ENCODE results near the gene RAD54L2.

DNA sequence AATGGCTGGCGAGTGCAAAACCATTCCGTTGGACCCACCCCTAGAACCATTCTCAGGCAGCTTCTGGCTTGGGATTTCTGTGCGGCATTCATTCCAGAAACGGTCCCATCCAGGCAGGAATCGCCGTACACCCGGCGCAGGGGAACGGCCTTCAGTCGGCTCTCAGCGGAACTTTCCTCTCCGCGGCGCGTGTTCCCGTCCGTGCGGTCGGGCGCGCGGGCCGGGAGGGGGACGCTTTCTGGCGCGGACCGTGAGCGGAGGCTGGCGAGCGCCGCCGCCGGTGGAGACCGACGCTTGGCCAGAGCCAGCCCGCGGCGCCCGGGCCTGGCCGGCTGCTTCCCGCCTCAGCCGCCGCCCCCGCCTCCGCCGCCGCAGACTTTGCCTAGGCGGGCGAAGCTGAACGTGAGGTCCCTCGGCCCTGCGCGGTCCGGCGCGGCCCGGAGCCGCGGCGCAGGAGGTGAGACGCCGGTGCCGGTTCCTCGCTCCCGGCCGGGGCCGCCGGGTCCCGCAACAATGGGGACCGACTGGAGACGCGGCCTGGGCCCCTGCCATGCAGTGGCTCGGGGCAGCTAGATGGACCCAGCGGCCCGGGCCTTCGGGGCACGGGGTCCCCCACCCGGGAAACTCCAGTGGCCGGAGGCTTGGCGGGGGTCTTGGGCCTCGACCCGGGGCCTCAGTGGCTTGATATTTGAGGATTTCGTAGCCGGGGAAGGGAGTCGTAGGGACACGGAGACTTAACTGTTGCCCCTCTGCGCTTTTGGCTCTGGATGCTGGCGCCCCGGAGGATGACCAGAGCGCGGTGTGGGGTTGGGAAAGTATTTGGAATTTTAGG, at the start of gene RAD54L2:
- TF ChIP-seq CTCF (IDR thresholded peaks at IDR 0.05; ENCODE audit: insufficient read depth, low read length, poor library complexity, severe bottlenecking) (peak; percentile 11), EZH2phosphoT487 (conservative IDR thresholded peaks at IDR 0.05; ENCODE audit: low read length) (no peak)

Measured in SU-DHL-6 (cell line).